Hepatocyte (in vitro differentiated cells): ENCODE measurements around the gene NPIPB8.
"Not testable (repeated sequence)": the region's sequence is repeated elsewhere in the genome, so short reads cannot be mapped to it uniquely, and the experiment has no call there.

Source experiments
- EZH2 ChIP-seq: fragments of 200-600 bp; sonication (generic); IDR thresholded peaks from 2 replicates; pipeline ENCODE4 v1.6.1; 2016; ENCODE audit warnings: antibody characterized with exemption, mild to moderate bottlenecking, borderline replicate concordance
- EZH2phosphoT487 ChIP-seq: fragments of 200-600 bp; sonication (generic); IDR thresholded peaks from one replicate; pipeline ENCODE4 v1.6.1; 2018; ENCODE audit warnings: antibody characterized with exemption, mild to moderate bottlenecking, low read depth, moderate library complexity; ENCODE audit not compliant: unreplicated experiment, severe bottlenecking
- TF ChIP-seq, protein P1 (sequence below): fragments of 200-600 bp; sonication (generic); IDR thresholded peaks from 2 replicates; pipeline ENCODE4 v1.5.1; 2016; ENCODE audit warnings: antibody characterized with exemption, mild to moderate bottlenecking; ENCODE audit not compliant: poor library complexity

DNA sequence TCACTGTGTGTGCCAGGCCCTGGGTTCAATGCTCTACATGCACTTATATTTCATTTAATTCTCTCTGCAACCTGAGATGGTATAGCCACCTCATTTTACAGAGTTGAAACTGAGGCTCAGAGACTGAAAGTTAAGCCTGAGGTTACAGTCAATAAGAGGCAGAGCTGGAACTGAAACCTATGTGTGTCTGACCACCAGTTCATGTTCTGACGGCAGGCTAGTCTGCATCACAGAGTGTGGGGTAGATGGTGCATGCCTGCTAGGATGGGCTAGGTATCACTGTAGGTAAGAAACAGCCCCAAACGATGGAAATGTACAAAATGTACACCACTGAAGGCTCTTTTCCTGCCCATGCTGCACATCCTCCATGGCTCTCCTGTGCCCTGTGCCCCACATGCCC is 2.1 kb downstream of the NPIPB8 start:
- TF ChIP-seq, protein P1, sequence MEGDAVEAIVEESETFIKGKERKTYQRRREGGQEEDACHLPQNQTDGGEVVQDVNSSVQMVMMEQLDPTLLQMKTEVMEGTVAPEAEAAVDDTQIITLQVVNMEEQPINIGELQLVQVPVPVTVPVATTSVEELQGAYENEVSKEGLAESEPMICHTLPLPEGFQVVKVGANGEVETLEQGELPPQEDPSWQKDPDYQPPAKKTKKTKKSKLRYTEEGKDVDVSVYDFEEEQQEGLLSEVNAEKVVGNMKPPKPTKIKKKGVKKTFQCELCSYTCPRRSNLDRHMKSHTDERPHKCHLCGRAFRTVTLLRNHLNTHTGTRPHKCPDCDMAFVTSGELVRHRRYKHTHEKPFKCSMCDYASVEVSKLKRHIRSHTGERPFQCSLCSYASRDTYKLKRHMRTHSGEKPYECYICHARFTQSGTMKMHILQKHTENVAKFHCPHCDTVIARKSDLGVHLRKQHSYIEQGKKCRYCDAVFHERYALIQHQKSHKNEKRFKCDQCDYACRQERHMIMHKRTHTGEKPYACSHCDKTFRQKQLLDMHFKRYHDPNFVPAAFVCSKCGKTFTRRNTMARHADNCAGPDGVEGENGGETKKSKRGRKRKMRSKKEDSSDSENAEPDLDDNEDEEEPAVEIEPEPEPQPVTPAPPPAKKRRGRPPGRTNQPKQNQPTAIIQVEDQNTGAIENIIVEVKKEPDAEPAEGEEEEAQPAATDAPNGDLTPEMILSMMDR: not testable (repeated sequence)
- not testable (repeated sequence) for TF ChIP-seq EZH2, EZH2phosphoT487
